HepG2 (cell line): ENCODE measurements around the gene ABTB2. TPM values are rescaled to one million over a fixed set of nuclear protein-coding genes. Genes with fewer than 3 reads are reported as not detected.

Source experiments
- ATAC-seq: fragments of 200-7000 bp; cut with Tn5 transposase; 3 replicates; pipeline ENCODE4 v1.9.1; 2020; ENCODE audit warnings: mild to moderate bottlenecking, moderate library complexity
- BruUV-seq: library from RNA; stranded (reverse); fragments of 400-500 nt; replicated peaks from 2 replicates; lab custom pipeline; 2021; lab: Mats Ljungman, UMichigan
- CTCF ChIA-PET: fragments of 300-600 bp; formaldehyde crosslinking; extraction: SDS; loops from one replicate; lab custom pipeline; 2021; ENCODE audit warnings: low total read pairs, inconsistent platforms, low intra/inter-chr PET ratio; lab: Yijun Ruan, JAX
- POLR2A ChIA-PET: fragments of 350-600 bp; sonication (Branson Sonifier 250); formaldehyde crosslinking; loops from one replicate; lab custom pipeline; 2020; ENCODE audit warnings: antibody characterized with exemption, inconsistent platforms; lab: Yijun Ruan, JAX
- DNase-seq: peaks from one replicate; pipeline ENCODE4 v3.0.0-alpha.2; 2015; ENCODE audit warnings: low spot score
- FAIRE-seq: peaks from 3 replicates; lab custom pipeline; 2011; peaks lifted over from hg19 to GRCh38; lab: Jason Lieb, UNC
- H2AFZ ChIP-seq: one replicate; pipeline ENCODE4 v1.6.1; 2011; ENCODE audit warnings: low read length, inconsistent platforms
- H3K27ac ChIP-seq: fragments of 300-600 bp; 3 replicates; pipeline ENCODE4 v1.8.0; 2011; ENCODE audit warnings: mixed run types, mild to moderate bottlenecking, mixed read lengths, low read length, inconsistent platforms; ENCODE audit not compliant: insufficient read depth; ENCODE audit errors: extremely low read length
- H3K27me3 ChIP-seq, 2 experiments: fragments of 200-600 bp in 1 of 2; 2 replicates in 1 of 2; 3 replicates in 1 of 2; pipeline versions ENCODE4 v1.6.0 to v1.8.0; 2011; ENCODE audit warnings: low read length in 2 of 2, mild to moderate bottlenecking in 2 of 2, moderate library complexity in 2 of 2, inconsistent platforms in 1 of 2; ENCODE audit not compliant: insufficient read depth in 2 of 2, control insufficient read depth in 1 of 2
- H3K36me3 ChIP-seq, 2 experiments: fragments of 200-600 bp in 1 of 2; replicated peaks in 1 of 2; 2 replicates in 1 of 2; 3 replicates in 1 of 2; pipeline versions ENCODE4 v1.5.1 to v1.8.0; 2011; ENCODE audit warnings: low read length in 2 of 2, inconsistent platforms in 1 of 2; ENCODE audit not compliant: insufficient read depth in 2 of 2, control insufficient read depth in 1 of 2
- H3K4me1 ChIP-seq: 2 replicates; pipeline ENCODE4 v1.5.1; 2012; ENCODE audit warnings: low read length, inconsistent platforms; ENCODE audit not compliant: insufficient read depth
- H3K4me2 ChIP-seq: 2 replicates; pipeline ENCODE4 v1.6.0; 2011; ENCODE audit warnings: low read depth, low read length, inconsistent platforms
- H3K4me3 ChIP-seq, 3 experiments: fragments of 200-600 bp in 1 of 3; sonication (generic), shearing (Covaris generic) in 1 of 3; replicated peaks in 1 of 3; 2 replicates each; pipeline ENCODE4 v1.5.1; 2011 to 2016; ENCODE audit warnings: low read length in 3 of 3, inconsistent platforms in 2 of 3, low read depth in 2 of 3, mild to moderate bottlenecking in 2 of 3, control low read depth in 1 of 3, mixed read lengths in 1 of 3; ENCODE audit not compliant: insufficient read depth in 1 of 3
- H3K79me2 ChIP-seq: one replicate; pipeline ENCODE4 v1.6.1; 2011; ENCODE audit warnings: low read length, inconsistent platforms; ENCODE audit not compliant: insufficient read depth
- H3K9ac ChIP-seq: 2 replicates; pipeline ENCODE4 v1.6.0; 2011; ENCODE audit warnings: mild to moderate bottlenecking, low read depth, low read length, inconsistent platforms; ENCODE audit not compliant: insufficient read depth
- H3K9me3 ChIP-seq: 2 replicates; pipeline ENCODE4 v1.5.1; 2012; ENCODE audit warnings: mild to moderate bottlenecking, low read length
- H4K20me1 ChIP-seq: 2 replicates; pipeline ENCODE4 v1.6.0; 2011; ENCODE audit warnings: inconsistent platforms, mild to moderate bottlenecking, low read length, moderate library complexity; ENCODE audit not compliant: insufficient read depth
- CBX2 ChIP-seq, 2 experiments: fragments of 200-600 bp in 1 of 2; sonication (generic); formaldehyde crosslinking in 1 of 2; IDR thresholded peaks; 2 replicates each; pipeline versions ENCODE4 v1.7.0 to v1.8.1; 2018 to 2022; ENCODE audit warnings: low read depth in 2 of 2, low read length in 1 of 2, mild to moderate bottlenecking in 1 of 2, missing genetic modification reagents in 1 of 2
- DDIT3 ChIP-seq: sonication (generic); formaldehyde crosslinking; IDR thresholded peaks from 2 replicates; pipeline ENCODE4 v1.4.0; 2020; ENCODE audit warnings: mild to moderate bottlenecking, missing genetic modification reagents
- RELA ChIP-seq: sonication (generic); formaldehyde crosslinking; IDR thresholded peaks from 2 replicates; pipeline ENCODE4 v1.4.0; 2020; ENCODE audit warnings: missing genetic modification reagents
- SIN3A ChIP-seq: IDR thresholded peaks from 2 replicates; pipeline ENCODE4 v1.6.1; 2011; ENCODE audit warnings: low read depth, mild to moderate bottlenecking, control low read depth, low read length, borderline replicate concordance
- SIX4 ChIP-seq: sonication (generic); formaldehyde crosslinking; IDR thresholded peaks from 2 replicates; pipeline ENCODE4 v1.4.0; 2020; ENCODE audit warnings: missing genetic modification reagents
- ZBTB1 ChIP-seq: sonication (generic); formaldehyde crosslinking; IDR thresholded peaks from 2 replicates; pipeline ENCODE4 v1.4.0; 2020; ENCODE audit warnings: missing genetic modification reagents, borderline replicate concordance
- ZFP1 ChIP-seq: IDR thresholded peaks from 2 replicates; pipeline ENCODE4 v1.6.1; 2016
- ZNF180 ChIP-seq: sonication (generic); formaldehyde crosslinking; IDR thresholded peaks from 2 replicates; pipeline ENCODE4 v1.4.0; 2020; ENCODE audit warnings: low read depth, missing genetic modification reagents, borderline replicate concordance
- ZNF318 ChIP-seq: sonication (generic); formaldehyde crosslinking; IDR thresholded peaks from 2 replicates; pipeline ENCODE4 v1.4.0; 2020; ENCODE audit warnings: mild to moderate bottlenecking, missing genetic modification reagents
- ZNF546 ChIP-seq: sonication (generic); formaldehyde crosslinking; conservative IDR thresholded peaks from 2 replicates; pipeline ENCODE4 v1.8.1; 2023; ENCODE audit warnings: mild to moderate bottlenecking, missing genetic modification reagents
- ZNF563 ChIP-seq: sonication (generic); formaldehyde crosslinking; IDR thresholded peaks from 2 replicates; pipeline ENCODE4 v1.8.0; 2022; ENCODE audit warnings: mild to moderate bottlenecking, moderate library complexity, missing genetic modification reagents
- ZNF800 ChIP-seq: sonication (generic); formaldehyde crosslinking; IDR thresholded peaks from 2 replicates; pipeline ENCODE4 v1.4.0; 2020; ENCODE audit warnings: missing genetic modification reagents
- in situ Hi-C: cut with HindIII; loops from 2 replicates; pipeline ENCODE4 v1.10.0; 2017; ENCODE audit warnings: low pct_unique_long_range_greater_than_20kb; ENCODE audit not compliant: extremely low pct_ligation_motif_present
- intact Hi-C: fragments of 100-400 bp; cut with micrococcal nuclease; formaldehyde crosslinking; loops from one replicate; pipeline ENCODE4 v1.10.0; 2022; ENCODE audit not compliant: unreplicated experiment
- polyA plus RNA-seq, 8 experiments: library from polyadenylated mRNA; depleted of rRNA in 3 of 8; stranded (reverse) in 7 of 8; unstranded in 1 of 8; fragments of >200 nt; fragmentation: Illumina TruSeq in 4 of 8; extraction: Trizol in 4 of 8; gene quantifications; 2 replicates each; pipeline versions ENCODE4 v1.2.1 to v1.2.3, GENCODE V29; 2011 to 2016; ENCODE audit warnings: low read depth in 4 of 8, missing spikeins in 1 of 8, mixed read lengths in 1 of 8; ENCODE audit not compliant: insufficient read depth in 1 of 8
- total RNA-seq, 5 experiments: library from RNA; depleted of rRNA; stranded (reverse); fragments of >200 nt; fragmentation: Illumina TruSeq; extraction: Trizol; gene quantifications; 2 replicates each; pipeline ENCODE4 v1.2.3, GENCODE V29; 2016; ENCODE audit warnings: low read depth in 1 of 5

The ABTB2 gene
- total and polyA plus RNA-seq, 2 of the 13 experiments (the other 11 are each of a cell fraction or from before 2014, with no cell fraction given): 5.1 to 15.4 TPM

GRCh38 chr11:34330653-34331052, 27.2 kb downstream of the ABTB2 start:
- POLR2A ChIA-PET: no interaction called here
- H4K20me1 ChIP-seq: no peaks in the 10 kb centered on the region
- no peak overlapping the region for H3K9ac ChIP-seq
- no TSS peak for BruUV-seq
- H3K36me3 ChIP-seq: no peaks in the 10 kb centered on the region
- H3K4me2 ChIP-seq: no peak overlapping the region
- intact Hi-C loops (no loop called here), in situ Hi-C loops (no loop called here)
- no peak for TF ChIP-seq SIN3A
- no peak for TF ChIP-seq RELA
- no peak for TF ChIP-seq DDIT3 (CRISPR knock-in tag)
- TF ChIP-seq ZNF800: no peak
- TF ChIP-seq ZNF318 (CRISPR knock-in tag): no peak
- TF ChIP-seq ZBTB1 (CRISPR knock-in tag): no peak
- no peak for TF ChIP-seq ZNF563 (CRISPR knock-in tag)
- no peak for TF ChIP-seq ZNF180
- TF ChIP-seq CBX2 (IDR thresholded peaks at IDR 0.05; ENCODE audit: low read depth, low read length): no peak
- TF ChIP-seq CBX2 (CRISPR knock-in tag; IDR thresholded peaks at IDR 0.05; ENCODE audit: low read depth): no peak
- TF ChIP-seq ZNF546 (CRISPR knock-in tag): no peak
- no peak for TF ChIP-seq ZFP1 (CRISPR knock-in tag)
- TF ChIP-seq SIX4: no peak
- no peak for DNase-seq
- CTCF ChIA-PET: no interaction called here
- H3K79me2 ChIP-seq: peaks cover 39% of the 10 kb centered on the region
- H3K27ac ChIP-seq: no peak overlapping the region
- no peaks in the 10 kb centered on the region for H3K27me3 ChIP-seq
- no peak for ATAC-seq
- H2AFZ ChIP-seq: no peak overlapping the region
- H3K9me3 ChIP-seq: no peaks in the 10 kb centered on the region
- H3K4me3 ChIP-seq: no peak overlapping the region
- peaks cover 82% of the 10 kb centered on the region for H3K4me1 ChIP-seq
- FAIRE-seq: no peak
